WTC11 (cell line): Measurements from ENCODE around the gene UGT1A4.

Experiments used
- CBFB ChIP-seq: sonication (generic); formaldehyde crosslinking; IDR thresholded peaks from 2 replicates; pipeline ENCODE4 v1.8.1; 2022; ENCODE audit warnings: mild to moderate bottlenecking, low read depth, missing genetic modification reagents
- CREB1 ChIP-seq: sonication (generic); formaldehyde crosslinking; IDR thresholded peaks from 2 replicates; pipeline ENCODE4 v1.8.0; 2023; ENCODE audit warnings: mild to moderate bottlenecking, missing genetic modification reagents
- CTCF ChIP-seq: fragments of 200-600 bp; IDR thresholded peaks from 2 replicates; pipeline ENCODE4 v1.8.0; 2022; ENCODE audit warnings: antibody characterized with exemption
- PREB ChIP-seq: sonication (generic); formaldehyde crosslinking; IDR thresholded peaks from 2 replicates; pipeline ENCODE4 v1.8.1; 2022; ENCODE audit warnings: mild to moderate bottlenecking, missing genetic modification reagents, moderate library complexity, borderline replicate concordance
- USF2 ChIP-seq: sonication (generic); formaldehyde crosslinking; IDR thresholded peaks from 2 replicates; pipeline ENCODE4 v1.8.1; 2023; ENCODE audit warnings: mild to moderate bottlenecking, missing genetic modification reagents, moderate library complexity
- ZBTB21 ChIP-seq: sonication (generic); formaldehyde crosslinking; IDR thresholded peaks from 2 replicates; pipeline ENCODE4 v1.8.1; 2023; ENCODE audit warnings: mild to moderate bottlenecking, missing genetic modification reagents, borderline replicate concordance
- ZNF263 ChIP-seq: sonication (generic); formaldehyde crosslinking; IDR thresholded peaks from 2 replicates; pipeline ENCODE4 v1.8.1; 2022; ENCODE audit warnings: low read depth, mild to moderate bottlenecking, moderate library complexity, missing genetic modification reagents
- ZNF423 ChIP-seq: fragments of 250-450 bp; sonication (Bioruptor Pico); IDR thresholded peaks from 2 replicates; pipeline ENCODE4 v2.1.2; 2022; ENCODE audit warnings: mild to moderate bottlenecking, moderate library complexity

GRCh38 chr2:233803292-233803911 lies 84.9 kb downstream of the UGT1A4 start:
- TF ChIP-seq ZNF263 (CRISPR knock-in tag) (no peak), CTCF (no peak), ZNF423 (CRISPR knock-in tag) (no peak), CREB1 (CRISPR knock-in tag) (no peak), PREB (CRISPR knock-in tag) (no peak), CBFB (CRISPR knock-in tag) (no peak), USF2 (CRISPR knock-in tag) (no peak), ZBTB21 (CRISPR knock-in tag) (no peak)
